Ovary (tissue), 9 donors: ENCODE results near the gene SSR1. TPM values are rescaled to one million over a fixed set of nuclear protein-coding genes. Genes with fewer than 3 reads are reported as not detected.
"Not testable (repeated sequence)": the region's sequence is repeated elsewhere in the genome, so short reads cannot be mapped to it uniquely, and the experiment has no call there.

Experiments used
- DNase-seq, 5 donors: peaks; one replicate each; pipeline ENCODE4 v3.0.0-alpha.2; 2019 to 2020
- H3K27ac ChIP-seq, 2 donors: fragments of 200-600 bp; one replicate each; pipeline versions ENCODE4 v1.5.1 to v1.8.0; 2019 to 2022
- H3K27me3 ChIP-seq: fragments of 200-600 bp; one replicate; pipeline ENCODE4 v1.8.0; 2022
- H3K36me3 ChIP-seq: fragments of 200-600 bp; sonication (generic); one replicate; pipeline ENCODE4 v1.5.1; 2019
- H3K4me1 ChIP-seq: one replicate; pipeline ENCODE4 v1.8.1; 2013; ENCODE audit warnings: mild to moderate bottlenecking, moderate library complexity; ENCODE audit not compliant: insufficient read depth
- H3K4me3 ChIP-seq: fragments of 200-600 bp; sonication (generic); one replicate; pipeline ENCODE4 v1.5.1; 2017
- H3K9me3 ChIP-seq, 2 donors: fragments of 200-600 bp in 1 of 2; sonication (generic) in 1 of 2; one replicate each; pipeline versions ENCODE4 v1.5.1 to v1.8.1; 2013 to 2019; ENCODE audit warnings: mild to moderate bottlenecking in 1 of 2, moderate library complexity in 1 of 2
- EP300 ChIP-seq: sonication (generic); formaldehyde crosslinking; IDR thresholded peaks from one replicate; pipeline ENCODE4 v1.6.1; 2017; ENCODE audit warnings: antibody characterized with exemption
- POLR2A ChIP-seq: fragments of 450-650 bp; IDR thresholded peaks from one replicate; pipeline ENCODE4 v1.6.1; 2017; ENCODE audit warnings: antibody characterized with exemption, mild to moderate bottlenecking, moderate library complexity
- whole genome bisulfite sequencing, 3 donors: extraction: QIAGEN DNeasy Blood & Tissue Kit in 1 of 3; methylation state at CpG; one replicate each; pipeline versions ENCODE4 v1.1.5 to v1.1.7; 2013 to 2017; 5-methylcytosine and 5-hydroxymethylcytosine counted together
- intact Hi-C, 4 donors: fragments of 100-400 bp; cut with DNase I; formaldehyde crosslinking; loops; one replicate each; pipeline versions ENCODE4 v1.11.0 to v1.15.1; 2022 to 2023
- polyA plus RNA-seq, 2 donors: library from polyadenylated mRNA; stranded (reverse); fragments of 200-250 nt in 1 of 2; fragments of 350-450 nt in 1 of 2; fragmentation: Illumina TruSeq in 1 of 2; extraction: RNeasy Lipid Tissue Mini Kit (QIAGEN cat#74804) in 1 of 2; gene quantifications; one replicate each; pipeline ENCODE4 v1.2.3, GENCODE V29; 2013 to 2014
- total RNA-seq, 7 donors: library from RNA; depleted of rRNA in 2 of 7; stranded (reverse); fragments of >200 nt in 2 of 7; fragmentation: NEBNext Ultra II Directional in 3 of 7; extraction: Animal tissue kit (Norgen Biotek cat#: 25700) in 3 of 7; gene quantifications; one replicate each; pipeline versions ENCODE4 v1.1.0 to v1.2.4, GENCODE V29; 2016 to 2023
- TF ChIP-seq, protein P1 (sequence below), 3 donors: fragments of 450-650 bp in 2 of 3; fragments of 200-600 bp in 1 of 3; IDR thresholded peaks; one replicate each; pipeline versions ENCODE4 v1.5.1 to v1.8.0; 2016 to 2022; ENCODE audit warnings: antibody characterized with exemption in 3 of 3, mild to moderate bottlenecking in 1 of 3
- donor health status: DM: no; HTN: no; CAD: no; lungs with moderate emphysema.
- donor health status: DM: no; HTN: no; CAD: no.
- donor health status: Bipolar disorder and iron deficiency.
- donor health status: DM: yes; HTN: yes; CAD: no.
- donor health status: DM: no; HTN: no; CAD: no.
- donor health status: DM: yes; HTN: yes; CAD: no.

SSR1 gene
- total and polyA plus RNA-seq, 9 donors = 42.3 to 166 (median 117) TPM

- Histone ChIP-seq H3K4me3 (no peak overlapping the region), H3K36me3 (no peaks in the 10 kb centered on the region), H3K27me3 (no peaks in the 10 kb centered on the region), H3K4me1 (peaks cover 2% of the 10 kb centered on the region), H3K9me3 (no peaks in the 10 kb centered on the region), H3K27ac (no peak overlapping the region)
- 93 to 95% (median 95%) methylated on average over 29 to 41 of the region's 41 CpGs for WGBS, 3 donors
- intact Hi-C loops = loop anchor here in 1 of 4 donors (10.0 kb wide), 1 partner anchor 1118 kb away; the partner anchor contains the start of gene SLC35B3
- TF ChIP-seq POLR2A (no peak), EP300 (no peak)
- TF ChIP-seq, protein P1, sequence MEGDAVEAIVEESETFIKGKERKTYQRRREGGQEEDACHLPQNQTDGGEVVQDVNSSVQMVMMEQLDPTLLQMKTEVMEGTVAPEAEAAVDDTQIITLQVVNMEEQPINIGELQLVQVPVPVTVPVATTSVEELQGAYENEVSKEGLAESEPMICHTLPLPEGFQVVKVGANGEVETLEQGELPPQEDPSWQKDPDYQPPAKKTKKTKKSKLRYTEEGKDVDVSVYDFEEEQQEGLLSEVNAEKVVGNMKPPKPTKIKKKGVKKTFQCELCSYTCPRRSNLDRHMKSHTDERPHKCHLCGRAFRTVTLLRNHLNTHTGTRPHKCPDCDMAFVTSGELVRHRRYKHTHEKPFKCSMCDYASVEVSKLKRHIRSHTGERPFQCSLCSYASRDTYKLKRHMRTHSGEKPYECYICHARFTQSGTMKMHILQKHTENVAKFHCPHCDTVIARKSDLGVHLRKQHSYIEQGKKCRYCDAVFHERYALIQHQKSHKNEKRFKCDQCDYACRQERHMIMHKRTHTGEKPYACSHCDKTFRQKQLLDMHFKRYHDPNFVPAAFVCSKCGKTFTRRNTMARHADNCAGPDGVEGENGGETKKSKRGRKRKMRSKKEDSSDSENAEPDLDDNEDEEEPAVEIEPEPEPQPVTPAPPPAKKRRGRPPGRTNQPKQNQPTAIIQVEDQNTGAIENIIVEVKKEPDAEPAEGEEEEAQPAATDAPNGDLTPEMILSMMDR (IDR thresholded peaks at IDR 0.05) = no peak
- DNase-seq = no peak
Measured at GRCh38 chr6:7316658-7317533, 3.9 kb upstream of the SSR1 start.

GRCh38 chr6:7315948-7316365 lies 3.0 kb upstream of the SSR1 start:
- TF ChIP-seq POLR2A = no peak
- TF ChIP-seq EP300 = no peak
- TF ChIP-seq, protein P1 (IDR thresholded peaks at IDR 0.05) = no peak
- Histone ChIP-seq H3K4me3 (no peak overlapping the region), H3K4me1 (peaks cover 3% of the 10 kb centered on the region), H3K9me3 (no peaks in the 10 kb centered on the region), H3K27ac (no peak overlapping the region), H3K36me3 (no peaks in the 10 kb centered on the region), H3K27me3 (no peaks in the 10 kb centered on the region)
- 76 to 81% (median 80%) methylated on average over 6 of the region's 6 CpGs for WGBS, 3 donors
- no peak for DNase-seq
- intact Hi-C loops = loop anchor here in 1 of 4 donors (10.0 kb wide), 1 partner anchor 1119 kb away; the partner anchor contains the start of gene SLC35B3

DNA sequence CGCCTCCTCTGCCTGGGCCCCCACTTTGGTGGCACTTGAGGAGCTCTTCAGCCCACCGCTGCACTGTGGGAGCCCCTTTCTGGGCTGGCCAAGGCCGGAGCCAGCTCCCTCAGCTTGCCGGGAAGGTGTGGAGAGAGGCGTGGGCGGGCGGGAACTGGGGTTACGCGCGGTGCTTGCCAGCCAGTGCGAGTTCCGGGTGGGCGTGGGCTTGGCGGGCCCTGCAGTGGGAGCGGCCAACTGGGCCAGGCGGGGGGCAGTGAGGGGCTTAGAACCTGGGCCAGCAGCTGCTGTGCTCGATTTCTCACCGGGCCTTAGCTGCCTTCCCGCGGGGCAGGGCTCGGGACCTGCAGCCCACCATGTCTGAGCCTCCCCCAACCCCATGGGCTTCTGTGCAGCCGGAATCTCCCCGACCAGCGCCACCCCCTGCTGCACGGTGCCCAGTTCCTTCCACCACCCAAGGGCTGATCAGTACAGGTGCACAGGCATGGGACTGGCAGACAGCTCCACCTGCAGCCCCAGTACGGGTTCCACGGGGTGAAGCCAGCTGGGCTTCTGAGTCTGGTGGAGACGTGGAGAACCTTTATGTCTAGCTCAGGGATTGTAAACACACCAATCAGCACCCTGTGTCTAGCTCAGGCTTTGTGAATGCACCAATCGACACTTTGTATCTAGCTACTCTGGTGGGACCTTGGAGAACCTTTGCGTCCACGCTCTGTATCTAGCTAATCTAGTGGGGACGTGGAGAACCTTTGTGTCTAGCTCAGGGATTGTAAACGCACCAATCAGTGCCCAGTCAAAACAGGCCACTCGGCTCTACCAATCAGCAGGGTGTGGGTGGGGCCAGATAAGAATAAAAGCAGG lies 2.3 kb upstream of the SSR1 start:
- not testable (repeated sequence) for H3K9me3 ChIP-seq, H3K27ac ChIP-seq, H3K27me3 ChIP-seq, H3K4me3 ChIP-seq, H3K36me3 ChIP-seq, H3K4me1 ChIP-seq
- 88 to 92% (median 92%) methylated on average over 26 to 34 of the region's 34 CpGs for WGBS, 3 donors
- intact Hi-C loops = loop anchor here in 1 of 4 donors (10.0 kb wide), 1 partner anchor 1119 kb away; the partner anchor contains the start of gene SLC35B3
- peak in 1 of 5 donors; percentile 25 for DNase-seq

DNA sequence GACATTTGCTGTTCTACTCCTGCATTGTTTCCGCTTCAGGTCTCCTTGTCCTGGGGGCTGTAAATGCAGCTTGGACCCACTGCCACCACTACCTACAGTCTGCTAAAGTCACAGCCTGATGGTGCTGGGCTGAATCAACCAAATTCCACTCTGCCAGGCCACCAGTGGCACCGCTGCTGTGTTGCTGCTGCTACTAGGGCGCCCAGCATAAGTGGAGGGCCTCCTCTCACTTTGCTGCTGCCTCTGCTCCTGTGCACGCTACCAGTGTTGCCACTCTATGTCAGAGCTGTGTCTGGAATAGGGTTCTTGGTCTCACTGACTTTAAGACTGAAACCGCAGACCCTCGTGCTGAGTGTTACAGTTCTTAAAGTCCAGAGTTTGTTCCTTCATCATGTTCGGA lies 1.4 kb upstream of the SSR1 start:
- H3K27ac ChIP-seq = no peak overlapping the region
- no peaks in the 10 kb centered on the region for H3K9me3 ChIP-seq
- no peaks in the 10 kb centered on the region for H3K27me3 ChIP-seq
- no peak overlapping the region for H3K4me3 ChIP-seq
- no peak for DNase-seq
- intact Hi-C loops = loop anchor here in 1 of 4 donors (5.0 to 10.0 kb wide), 2 partner anchors 78 to 1120 kb away; partner anchors contain the start of gene SLC35B3
- peaks cover 7% of the 10 kb centered on the region for H3K4me1 ChIP-seq
- no peaks in the 10 kb centered on the region for H3K36me3 ChIP-seq
- TF ChIP-seq, protein P1 (IDR thresholded peaks at IDR 0.05) = no peak
- no peak for TF ChIP-seq POLR2A
- no peak for TF ChIP-seq EP300
- 87 to 96% (median 96%) methylated on average over 7 of the region's 7 CpGs for whole genome bisulfite sequencing, 3 donors
